Ishikawa (cell line): Measurements from ENCODE around the gene IRAK2.

Source experiments
- CEBPB ChIP-seq: IDR thresholded peaks from 2 replicates; pipeline ENCODE4 v1.6.1; 2012
- CREB1 ChIP-seq: IDR thresholded peaks from 2 replicates; pipeline ENCODE4 v1.6.1; 2012; ENCODE audit warnings: low read depth
- EGR1 ChIP-seq: IDR thresholded peaks from 2 replicates; pipeline ENCODE4 v1.6.1; 2012
- EP300 ChIP-seq: IDR thresholded peaks from 2 replicates; pipeline ENCODE4 v1.6.1; 2012; ENCODE audit warnings: borderline replicate concordance
- FOXM1 ChIP-seq: IDR thresholded peaks from 2 replicates; pipeline ENCODE4 v1.6.1; 2012; ENCODE audit warnings: low read depth, borderline replicate concordance
- NFIC ChIP-seq: IDR thresholded peaks from 2 replicates; pipeline ENCODE4 v1.6.1; 2012
- TAF1 ChIP-seq: IDR thresholded peaks from 2 replicates; pipeline ENCODE4 v1.6.1; 2012; ENCODE audit warnings: low read depth, mild to moderate bottlenecking
- TCF12 ChIP-seq: IDR thresholded peaks from 2 replicates; pipeline ENCODE4 v1.6.1; 2012; ENCODE audit warnings: low read depth
- TEAD4 ChIP-seq: IDR thresholded peaks from 2 replicates; pipeline ENCODE4 v1.6.1; 2012
- USF1 ChIP-seq: IDR thresholded peaks from 2 replicates; pipeline ENCODE4 v1.6.1; 2012
- YY1 ChIP-seq: IDR thresholded peaks from 2 replicates; pipeline ENCODE4 v1.6.1; 2012; ENCODE audit warnings: low read depth
- TF ChIP-seq, protein P1 (sequence below): IDR thresholded peaks from 2 replicates; pipeline ENCODE4 v1.6.1; 2012; ENCODE audit warnings: low read depth, mild to moderate bottlenecking
- TF ChIP-seq, protein P2 (sequence below): IDR thresholded peaks from 2 replicates; pipeline ENCODE4 v1.6.1; 2012

DNA sequence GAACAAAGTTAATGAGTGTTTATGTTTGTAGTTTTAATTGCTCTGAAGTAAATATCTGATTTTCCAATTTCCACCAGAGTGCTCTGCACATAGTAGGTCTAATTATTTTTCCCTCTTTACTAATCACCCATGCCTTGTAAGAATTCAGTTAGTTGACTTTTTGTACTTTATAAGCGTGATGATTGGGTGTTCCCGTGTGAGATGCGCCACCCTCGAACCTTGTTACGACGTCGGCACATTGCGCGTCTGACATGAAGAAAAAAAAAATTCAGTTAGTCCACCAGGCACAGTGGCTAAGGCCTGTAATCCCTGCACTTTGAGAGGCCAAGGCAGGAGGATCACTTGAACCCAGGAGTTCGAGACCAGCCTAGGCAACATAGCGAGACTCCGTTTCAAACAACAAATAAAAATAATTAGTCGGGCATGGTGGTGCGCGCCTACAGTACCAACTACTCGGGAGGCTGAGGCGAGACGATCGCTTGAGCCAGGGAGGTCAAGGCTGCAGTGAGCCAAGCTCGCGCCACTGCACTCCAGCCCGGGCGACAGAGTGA, 23.6 kb upstream of the IRAK2 start:
- TF ChIP-seq EP300 (no peak), EGR1 (no peak), YY1 (no peak), FOXM1 (no peak), TAF1 (no peak), NFIC (no peak), USF1 (no peak), TEAD4 (no peak), CREB1 (no peak), TCF12 (no peak), CEBPB (no peak)
- TF ChIP-seq, protein P1, sequence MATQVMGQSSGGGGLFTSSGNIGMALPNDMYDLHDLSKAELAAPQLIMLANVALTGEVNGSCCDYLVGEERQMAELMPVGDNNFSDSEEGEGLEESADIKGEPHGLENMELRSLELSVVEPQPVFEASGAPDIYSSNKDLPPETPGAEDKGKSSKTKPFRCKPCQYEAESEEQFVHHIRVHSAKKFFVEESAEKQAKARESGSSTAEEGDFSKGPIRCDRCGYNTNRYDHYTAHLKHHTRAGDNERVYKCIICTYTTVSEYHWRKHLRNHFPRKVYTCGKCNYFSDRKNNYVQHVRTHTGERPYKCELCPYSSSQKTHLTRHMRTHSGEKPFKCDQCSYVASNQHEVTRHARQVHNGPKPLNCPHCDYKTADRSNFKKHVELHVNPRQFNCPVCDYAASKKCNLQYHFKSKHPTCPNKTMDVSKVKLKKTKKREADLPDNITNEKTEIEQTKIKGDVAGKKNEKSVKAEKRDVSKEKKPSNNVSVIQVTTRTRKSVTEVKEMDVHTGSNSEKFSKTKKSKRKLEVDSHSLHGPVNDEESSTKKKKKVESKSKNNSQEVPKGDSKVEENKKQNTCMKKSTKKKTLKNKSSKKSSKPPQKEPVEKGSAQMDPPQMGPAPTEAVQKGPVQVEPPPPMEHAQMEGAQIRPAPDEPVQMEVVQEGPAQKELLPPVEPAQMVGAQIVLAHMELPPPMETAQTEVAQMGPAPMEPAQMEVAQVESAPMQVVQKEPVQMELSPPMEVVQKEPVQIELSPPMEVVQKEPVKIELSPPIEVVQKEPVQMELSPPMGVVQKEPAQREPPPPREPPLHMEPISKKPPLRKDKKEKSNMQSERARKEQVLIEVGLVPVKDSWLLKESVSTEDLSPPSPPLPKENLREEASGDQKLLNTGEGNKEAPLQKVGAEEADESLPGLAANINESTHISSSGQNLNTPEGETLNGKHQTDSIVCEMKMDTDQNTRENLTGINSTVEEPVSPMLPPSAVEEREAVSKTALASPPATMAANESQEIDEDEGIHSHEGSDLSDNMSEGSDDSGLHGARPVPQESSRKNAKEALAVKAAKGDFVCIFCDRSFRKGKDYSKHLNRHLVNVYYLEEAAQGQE, result no peak
- TF ChIP-seq, protein P2, sequence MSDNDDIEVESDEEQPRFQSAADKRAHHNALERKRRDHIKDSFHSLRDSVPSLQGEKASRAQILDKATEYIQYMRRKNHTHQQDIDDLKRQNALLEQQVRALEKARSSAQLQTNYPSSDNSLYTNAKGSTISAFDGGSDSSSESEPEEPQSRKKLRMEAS, result no peak
